ENCODE results near the gene GTF2IRD1. TPM values are rescaled to one million over a fixed set of nuclear protein-coding genes. Genes with fewer than 3 reads are reported as not detected.

The GTF2IRD1 gene
- total RNA-seq, 1 experiment from 2014 or later, result 53.6 TPM

- peaks cover 25% of the 10 kb centered on the region for H3K4me1 Mint-ChIP-seq (ENCODE audit: low read depth, unreplicated experiment)
- TF ChIP-seq CTCF (IDR thresholded peaks at IDR 0.05; ENCODE audit: insufficient read depth in 1 of 2, low read depth in 1 of 2, low read length in 1 of 2, severe bottlenecking in 1 of 2, unreplicated experiment in 1 of 2), result no peak
- POLR2A ChIA-PET, result no interaction called here
- intact Hi-C loops (cut with micrococcal nuclease; ENCODE audit: unreplicated experiment), result no loop called here
- no peaks in the 10 kb centered on the region for H3K9me3 Mint-ChIP-seq (ENCODE audit: unreplicated experiment)
- CTCF ChIA-PET, result no interaction called here
- no peaks in the 10 kb centered on the region for H3K27me3 ChIP-seq (replicated peaks; ENCODE audit: control insufficient read depth, insufficient read depth, low read length)
- H3K9me3 ChIP-seq, result no peaks in the 10 kb centered on the region
- no peak overlapping the region for H3K4me3 ChIP-seq (ENCODE audit: low read depth, low read length)
- no peak overlapping the region for H3K4me3 Mint-ChIP-seq (ENCODE audit: unreplicated experiment)
- peaks cover 26% of the 10 kb centered on the region for H3K36me3 Mint-ChIP-seq (ENCODE audit: insufficient read depth, unreplicated experiment)
- H3K27me3 Mint-ChIP-seq (ENCODE audit: insufficient read depth, unreplicated experiment), result no peaks in the 10 kb centered on the region
- H3K36me3 ChIP-seq (ENCODE audit: control insufficient read depth, insufficient read depth, low read length), result no peaks in the 10 kb centered on the region
- peak overlapping the region; percentile 77 for H3K27ac Mint-ChIP-seq (ENCODE audit: unreplicated experiment)
- H3K4me1 ChIP-seq, result peaks cover 43% of the 10 kb centered on the region
- DNase-seq, result peak; percentile 55 to 73
- no TSS peak for BruUV-seq (replicated peaks)
Measured at GRCh38 chr7:74480861-74481417, 27.2 kb downstream of the GTF2IRD1 start.

- intact Hi-C loops (cut with micrococcal nuclease; ENCODE audit: unreplicated experiment), result no loop called here
- Mint-ChIP-seq H3K9me3 (ENCODE audit: unreplicated experiment) (no peaks in the 10 kb centered on the region), H3K36me3 (ENCODE audit: insufficient read depth, unreplicated experiment) (peaks cover 28% of the 10 kb centered on the region), H3K4me3 (ENCODE audit: unreplicated experiment) (no peak overlapping the region), H3K27ac (ENCODE audit: unreplicated experiment) (peak overlapping the region; percentile 77), H3K4me1 (ENCODE audit: low read depth, unreplicated experiment) (peaks cover 21% of the 10 kb centered on the region), H3K27me3 (ENCODE audit: insufficient read depth, unreplicated experiment) (no peaks in the 10 kb centered on the region)
- H3K4me1 ChIP-seq, result peaks cover 40% of the 10 kb centered on the region
- CTCF ChIA-PET, result no interaction called here
- H3K36me3 ChIP-seq (ENCODE audit: control insufficient read depth, insufficient read depth, low read length), result no peaks in the 10 kb centered on the region
- POLR2A ChIA-PET, result no interaction called here
- BruUV-seq (replicated peaks), result no TSS peak
- TF ChIP-seq CTCF (IDR thresholded peaks at IDR 0.05; ENCODE audit: insufficient read depth in 1 of 2, low read depth in 1 of 2, low read length in 1 of 2, severe bottlenecking in 1 of 2, unreplicated experiment in 1 of 2), result no peak
- no peak overlapping the region for H3K4me3 ChIP-seq (ENCODE audit: low read depth, low read length)
- no peaks in the 10 kb centered on the region for H3K27me3 ChIP-seq (replicated peaks; ENCODE audit: control insufficient read depth, insufficient read depth, low read length)
- no peak for DNase-seq
- no peaks in the 10 kb centered on the region for H3K9me3 ChIP-seq
Measured at GRCh38 chr7:74481458-74482196, 27.9 kb downstream of the GTF2IRD1 start.

DNA sequence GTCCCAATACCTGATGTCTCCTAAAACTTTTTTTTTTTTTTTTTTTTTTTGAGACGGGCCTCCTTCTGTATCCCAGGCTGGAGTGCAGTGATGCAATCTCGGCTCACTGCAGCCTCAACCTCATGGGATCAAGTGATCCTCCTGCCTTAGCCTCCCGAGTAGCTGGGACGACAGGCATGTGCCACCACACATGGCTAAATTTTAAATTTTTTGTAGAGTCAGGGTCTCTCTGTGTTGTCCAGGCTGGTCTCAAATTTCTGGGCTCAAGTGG, 28.4 kb downstream of the GTF2IRD1 start:
- H3K27ac Mint-ChIP-seq (ENCODE audit: unreplicated experiment), result peak overlapping the region; percentile 77
- Histone ChIP-seq H3K27me3 (replicated peaks; ENCODE audit: control insufficient read depth, insufficient read depth, low read length) (no peaks in the 10 kb centered on the region), H3K4me3 (ENCODE audit: low read depth, low read length) (no peak overlapping the region), H3K36me3 (ENCODE audit: control insufficient read depth, insufficient read depth, low read length) (no peaks in the 10 kb centered on the region), H3K4me1 (peaks cover 38% of the 10 kb centered on the region), H3K9me3 (no peaks in the 10 kb centered on the region)
- CTCF ChIA-PET, result no interaction called here
- H3K36me3 Mint-ChIP-seq (ENCODE audit: insufficient read depth, unreplicated experiment), result peaks cover 26% of the 10 kb centered on the region
- no peak for DNase-seq
- no TSS peak for BruUV-seq (replicated peaks)
- no peaks in the 10 kb centered on the region for H3K27me3 Mint-ChIP-seq (ENCODE audit: insufficient read depth, unreplicated experiment)
- TF ChIP-seq CTCF (IDR thresholded peaks at IDR 0.05; ENCODE audit: insufficient read depth in 1 of 2, low read depth in 1 of 2, low read length in 1 of 2, severe bottlenecking in 1 of 2, unreplicated experiment in 1 of 2), result no peak
- POLR2A ChIA-PET, result no interaction called here
- peaks cover 18% of the 10 kb centered on the region for H3K4me1 Mint-ChIP-seq (ENCODE audit: low read depth, unreplicated experiment)
- intact Hi-C loops (cut with micrococcal nuclease; ENCODE audit: unreplicated experiment), result no loop called here
- no peaks in the 10 kb centered on the region for H3K9me3 Mint-ChIP-seq (ENCODE audit: unreplicated experiment)
- no peak overlapping the region for H3K4me3 Mint-ChIP-seq (ENCODE audit: unreplicated experiment)
